SU-DHL-6 (cell line): ENCODE data around the gene AMER3.

Source experiments
- H2AFZ ChIP-seq: fragments of 200-600 bp; sonication (generic); 2 replicates; pipeline ENCODE4 v1.6.1; 2014; ENCODE audit warnings: low read depth, mild to moderate bottlenecking, moderate library complexity, mixed read lengths, antibody characterized with exemption, low read length; ENCODE audit not compliant: severe bottlenecking
- H3F3A ChIP-seq: fragments of 200-600 bp; shearing (Covaris generic); 2 replicates; pipeline ENCODE4 v1.6.0; 2016; ENCODE audit warnings: antibody characterized with exemption, mild to moderate bottlenecking; ENCODE audit not compliant: insufficient read depth
- H3K27ac ChIP-seq: fragments of 200-600 bp; sonication (generic); 2 replicates; pipeline ENCODE4 v1.5.1; 2016; ENCODE audit warnings: low read depth, mild to moderate bottlenecking, low read length, moderate library complexity, mixed read lengths
- H3K27me3 ChIP-seq: fragments of 200-600 bp; sonication (generic), shearing (Covaris generic); 2 replicates; pipeline ENCODE4 v1.6.0; 2014; ENCODE audit warnings: mild to moderate bottlenecking, low read length
- H3K36me3 ChIP-seq: fragments of 200-600 bp; sonication (generic); 2 replicates; pipeline ENCODE4 v1.6.1; 2014; ENCODE audit warnings: mild to moderate bottlenecking, low read length, mixed read lengths
- H3K4me2 ChIP-seq: fragments of 300-600, 200-600 bp; shearing (Covaris generic), sonication (generic); 2 replicates; pipeline ENCODE4 v1.6.0; 2014; ENCODE audit warnings: low read length, low read depth, mild to moderate bottlenecking; ENCODE audit not compliant: poor library complexity, severe bottlenecking
- H3K4me3 ChIP-seq: fragments of 200-600 bp; sonication (generic); 2 replicates; pipeline ENCODE4 v1.5.1; 2014; ENCODE audit warnings: antibody characterized with exemption, low read length, mild to moderate bottlenecking, mixed read lengths; ENCODE audit not compliant: insufficient read depth, poor library complexity, severe bottlenecking
- H3K79me2 ChIP-seq: fragments of 200-600 bp; sonication (generic); 2 replicates; pipeline ENCODE4 v1.6.1; 2014; ENCODE audit warnings: mild to moderate bottlenecking, low read length, moderate library complexity; ENCODE audit not compliant: insufficient read depth
- H3K9ac ChIP-seq: fragments of 200-600 bp; sonication (generic); 2 replicates; pipeline ENCODE4 v1.7.0; 2014; ENCODE audit warnings: mild to moderate bottlenecking, low read length
- H3K9me2 ChIP-seq: fragments of 200-600 bp; sonication (generic); replicated peaks from 2 replicates; pipeline ENCODE4 v1.6.1; 2014; ENCODE audit warnings: low read length; ENCODE audit not compliant: insufficient read depth
- H3K9me3 ChIP-seq: fragments of 200-600 bp; sonication (generic); 2 replicates; pipeline ENCODE4 v1.6.1; 2014; ENCODE audit warnings: low read length, mixed read lengths; ENCODE audit not compliant: insufficient read depth
- H4K20me1 ChIP-seq: fragments of 200-600 bp; sonication (generic); 2 replicates; pipeline ENCODE4 v1.6.1; 2014; ENCODE audit warnings: low read depth, mild to moderate bottlenecking, antibody characterized with exemption, low read length, moderate library complexity, mixed read lengths
- EZH2phosphoT487 ChIP-seq: fragments of 200-600 bp; sonication (generic), shearing (Covaris generic); conservative IDR thresholded peaks from 2 replicates; pipeline ENCODE4 v1.6.1; 2018; ENCODE audit warnings: mild to moderate bottlenecking, antibody characterized with exemption, low read length, moderate library complexity, mixed read lengths
- TF ChIP-seq, protein P1 (sequence below): fragments of 200-600 bp; sonication (generic); IDR thresholded peaks from one replicate; pipeline ENCODE4 v1.5.1; 2017; ENCODE audit warnings: antibody characterized with exemption, mild to moderate bottlenecking, low read length, moderate library complexity; ENCODE audit not compliant: insufficient read depth, poor library complexity, severe bottlenecking

AMER3 gene

DNA sequence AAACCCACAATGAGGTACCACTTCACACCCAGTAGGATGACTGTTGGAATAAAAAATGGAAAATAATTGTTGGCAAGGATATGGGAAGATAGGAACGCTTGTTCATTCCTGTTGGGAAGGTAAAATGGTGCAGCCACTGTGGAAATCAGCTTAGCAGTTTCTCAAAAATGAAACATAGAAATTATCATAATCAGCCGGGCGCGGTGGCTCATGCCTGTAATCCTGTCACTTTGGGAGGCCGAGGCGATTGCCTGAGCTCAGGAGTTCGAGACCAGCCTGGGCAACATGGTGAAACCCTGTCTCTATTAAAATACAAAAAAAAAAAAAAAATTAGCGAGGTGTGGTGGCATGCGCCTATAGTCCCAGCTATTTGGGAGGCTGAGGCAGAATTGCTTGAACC is 23.4 kb downstream of the AMER3 start:
- Histone ChIP-seq H2AFZ (no peak overlapping the region), H3K27ac (no peak overlapping the region), H3K4me2 (no peak overlapping the region), H3F3A (no peaks in the 10 kb centered on the region), H4K20me1 (no peaks in the 10 kb centered on the region), H3K27me3 (no peaks in the 10 kb centered on the region), H3K9me2 (no peaks in the 10 kb centered on the region), H3K9ac (no peak overlapping the region), H3K4me3 (no peak overlapping the region), H3K79me2 (no peaks in the 10 kb centered on the region), H3K9me3 (no peaks in the 10 kb centered on the region), H3K36me3 (no peaks in the 10 kb centered on the region)
- no peak for TF ChIP-seq EZH2phosphoT487
- TF ChIP-seq, protein P1, sequence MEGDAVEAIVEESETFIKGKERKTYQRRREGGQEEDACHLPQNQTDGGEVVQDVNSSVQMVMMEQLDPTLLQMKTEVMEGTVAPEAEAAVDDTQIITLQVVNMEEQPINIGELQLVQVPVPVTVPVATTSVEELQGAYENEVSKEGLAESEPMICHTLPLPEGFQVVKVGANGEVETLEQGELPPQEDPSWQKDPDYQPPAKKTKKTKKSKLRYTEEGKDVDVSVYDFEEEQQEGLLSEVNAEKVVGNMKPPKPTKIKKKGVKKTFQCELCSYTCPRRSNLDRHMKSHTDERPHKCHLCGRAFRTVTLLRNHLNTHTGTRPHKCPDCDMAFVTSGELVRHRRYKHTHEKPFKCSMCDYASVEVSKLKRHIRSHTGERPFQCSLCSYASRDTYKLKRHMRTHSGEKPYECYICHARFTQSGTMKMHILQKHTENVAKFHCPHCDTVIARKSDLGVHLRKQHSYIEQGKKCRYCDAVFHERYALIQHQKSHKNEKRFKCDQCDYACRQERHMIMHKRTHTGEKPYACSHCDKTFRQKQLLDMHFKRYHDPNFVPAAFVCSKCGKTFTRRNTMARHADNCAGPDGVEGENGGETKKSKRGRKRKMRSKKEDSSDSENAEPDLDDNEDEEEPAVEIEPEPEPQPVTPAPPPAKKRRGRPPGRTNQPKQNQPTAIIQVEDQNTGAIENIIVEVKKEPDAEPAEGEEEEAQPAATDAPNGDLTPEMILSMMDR: no peak

DNA sequence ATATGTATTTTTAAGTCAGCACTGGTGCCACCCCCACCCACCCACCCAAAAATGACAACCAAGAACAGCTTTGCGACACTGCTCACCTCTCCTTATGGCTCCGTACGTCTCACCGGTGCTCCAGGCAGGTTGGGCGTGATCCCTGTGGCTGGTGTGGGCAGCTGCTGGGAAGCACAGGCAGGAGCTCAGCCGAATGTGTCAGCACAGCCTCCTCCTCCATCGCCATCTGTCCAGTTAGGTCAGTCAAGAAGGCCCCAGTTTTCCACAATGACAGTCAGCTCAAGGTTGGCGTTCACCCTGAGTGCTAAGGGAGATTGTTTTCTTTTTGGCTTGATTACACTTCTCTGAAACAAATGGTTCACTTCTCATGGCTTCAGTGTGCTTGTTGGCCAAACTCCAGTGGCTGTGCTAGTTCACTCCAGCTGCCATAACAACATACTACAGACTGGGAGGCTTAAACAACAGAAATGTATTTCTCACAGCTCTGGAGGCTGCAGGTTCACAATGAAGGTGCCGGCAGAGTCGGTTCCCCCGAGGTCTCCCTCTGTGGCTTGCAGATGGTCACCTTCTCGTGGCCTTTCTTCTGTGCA is 30.2 kb downstream of the AMER3 start:
- Histone ChIP-seq H3K4me3 (no peak overlapping the region), H3K27ac (no peak overlapping the region), H3K4me2 (no peak overlapping the region), H3K9ac (no peak overlapping the region), H3K36me3 (no peaks in the 10 kb centered on the region), H2AFZ (no peak overlapping the region), H3K9me3 (no peaks in the 10 kb centered on the region), H3K79me2 (no peaks in the 10 kb centered on the region), H4K20me1 (no peaks in the 10 kb centered on the region), H3K9me2 (no peaks in the 10 kb centered on the region), H3K27me3 (no peaks in the 10 kb centered on the region), H3F3A (no peaks in the 10 kb centered on the region)
- TF ChIP-seq EZH2phosphoT487: no peak
- TF ChIP-seq, protein P1: no peak

DNA sequence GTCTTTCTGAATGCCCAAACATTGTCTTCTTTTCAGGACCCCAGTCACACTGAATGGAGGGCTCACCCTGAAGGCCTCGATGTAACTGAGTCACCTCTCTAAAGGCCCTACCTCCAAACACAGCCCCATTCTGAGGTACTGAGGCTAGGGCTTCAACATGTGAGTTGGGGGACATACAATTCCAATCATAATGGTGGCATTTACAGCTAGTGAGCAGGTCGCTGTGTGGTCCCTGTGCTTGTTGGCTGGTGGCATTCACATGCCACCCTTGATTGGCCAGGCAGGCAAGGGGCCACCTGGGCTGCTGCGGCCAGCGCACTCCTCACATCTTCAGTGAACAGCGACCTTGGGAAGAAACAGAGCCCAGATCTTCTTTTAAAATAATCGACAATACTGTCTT is 30.7 kb downstream of the AMER3 start:
- H3K27me3 ChIP-seq: no peaks in the 10 kb centered on the region
- no peaks in the 10 kb centered on the region for H3F3A ChIP-seq
- no peaks in the 10 kb centered on the region for H3K9me2 ChIP-seq
- no peak overlapping the region for H3K27ac ChIP-seq
- no peak overlapping the region for H3K9ac ChIP-seq
- H3K79me2 ChIP-seq: no peaks in the 10 kb centered on the region
- no peaks in the 10 kb centered on the region for H3K9me3 ChIP-seq
- no peaks in the 10 kb centered on the region for H3K36me3 ChIP-seq
- H3K4me3 ChIP-seq: no peak overlapping the region
- no peaks in the 10 kb centered on the region for H4K20me1 ChIP-seq
- no peak for TF ChIP-seq EZH2phosphoT487
- TF ChIP-seq, protein P1: no peak
- H3K4me2 ChIP-seq: no peak overlapping the region
- no peak overlapping the region for H2AFZ ChIP-seq
